Adrenal gland (tissue), 5 donors: Measurements from ENCODE around the gene HEXIM2.

Experiments used
- CTCF ChIP-seq, 6 experiments: fragments of 450-650 bp in 4 of 6; fragments of 200-600 bp in 2 of 6; sonication (generic) in 1 of 6; IDR thresholded peaks; 1 replicate in 5 of 6; 2 replicates in 1 of 6; pipeline versions ENCODE4 v1.5.1 to v1.8.0; 2016 to 2021; ENCODE audit warnings: antibody characterized with exemption in 6 of 6, mild to moderate bottlenecking in 2 of 6, moderate library complexity in 1 of 6
- POLR2A ChIP-seq, 2 donors: fragments of 450-650 bp; IDR thresholded peaks; one replicate each; pipeline ENCODE4 v1.6.1; 2017; ENCODE audit warnings: antibody characterized with exemption in 2 of 2, mild to moderate bottlenecking in 2 of 2, moderate library complexity in 1 of 2
- donor health status: DM: no; HTN: no; CAD: no.

GRCh38 chr17:45146166-45146565, 15.5 kb upstream of the HEXIM2 start:
- TF ChIP-seq POLR2A (IDR thresholded peaks at IDR 0.05), result no peak
- TF ChIP-seq CTCF (IDR thresholded peaks at IDR 0.05), result no peak
